Measurements from ENCODE around the gene GNG12.

The GNG12 gene

GRCh38 chr1:67791261-67791660 is 42.0 kb downstream of the GNG12 start:
- no peak overlapping the region for H3K4me2 ChIP-seq
- no peak overlapping the region for H3K4me3 ChIP-seq (IDR thresholded peaks at IDR 0.05; ENCODE audit: insufficient read depth, low read depth, low read length)
- H3K27me3 ChIP-seq (ENCODE audit: insufficient read depth, low read depth) = no peaks in the 10 kb centered on the region
- H3K9ac ChIP-seq = no peak overlapping the region
- H4K20me1 ChIP-seq (ENCODE audit: insufficient read depth) = no peaks in the 10 kb centered on the region
- H3K36me3 ChIP-seq (ENCODE audit: insufficient read depth) = no peaks in the 10 kb centered on the region
- H3K4me1 ChIP-seq (ENCODE audit: low read depth, poor library complexity, severe bottlenecking) = no peaks in the 10 kb centered on the region
- TF ChIP-seq CTCF (conservative IDR thresholded peaks at IDR 0.05; ENCODE audit: low read depth, low read length) = no peak
- no peak overlapping the region for H2AFZ ChIP-seq (ENCODE audit: low read depth)
- no peak overlapping the region for H3K27ac ChIP-seq
- H3K79me2 ChIP-seq (ENCODE audit: insufficient read depth, low read depth) = no peaks in the 10 kb centered on the region

GRCh38 chr1:67790201-67790692 is 43.0 kb downstream of the GNG12 start:
- Histone ChIP-seq H3K4me2 (no peak overlapping the region), H3K79me2 (ENCODE audit: insufficient read depth, low read depth) (no peaks in the 10 kb centered on the region), H3K4me1 (ENCODE audit: low read depth, poor library complexity, severe bottlenecking) (no peaks in the 10 kb centered on the region), H3K9ac (no peak overlapping the region), H3K27ac (no peak overlapping the region), H4K20me1 (ENCODE audit: insufficient read depth) (no peaks in the 10 kb centered on the region), H3K36me3 (ENCODE audit: insufficient read depth) (no peaks in the 10 kb centered on the region), H3K27me3 (ENCODE audit: insufficient read depth, low read depth) (no peaks in the 10 kb centered on the region), H3K4me3 (IDR thresholded peaks at IDR 0.05; ENCODE audit: insufficient read depth, low read depth, low read length) (no peak overlapping the region), H2AFZ (ENCODE audit: low read depth) (no peak overlapping the region)
- no peak for TF ChIP-seq CTCF (conservative IDR thresholded peaks at IDR 0.05; ENCODE audit: low read depth, low read length)

- no peaks in the 10 kb centered on the region for H3K79me2 ChIP-seq (ENCODE audit: insufficient read depth, low read depth)
- TF ChIP-seq CTCF (conservative IDR thresholded peaks at IDR 0.05; ENCODE audit: low read depth, low read length) = no peak
- H3K4me1 ChIP-seq (ENCODE audit: low read depth, poor library complexity, severe bottlenecking) = no peaks in the 10 kb centered on the region
Measured at GRCh38 chr1:67789551-67789950, 43.7 kb downstream of the GNG12 start.

GRCh38 chr1:67788904-67789303 is 44.4 kb downstream of the GNG12 start:
- no peak for TF ChIP-seq CTCF (conservative IDR thresholded peaks at IDR 0.05; ENCODE audit: low read depth, low read length)
- no peaks in the 10 kb centered on the region for H4K20me1 ChIP-seq (ENCODE audit: insufficient read depth)
- no peaks in the 10 kb centered on the region for H3K79me2 ChIP-seq (ENCODE audit: insufficient read depth, low read depth)

More at GRCh38 chr1:67789551-67789950, 43.7 kb downstream of the GNG12 start:
- H3K27me3 ChIP-seq (ENCODE audit: insufficient read depth, low read depth) = no peaks in the 10 kb centered on the region
- H3K4me3 ChIP-seq (IDR thresholded peaks at IDR 0.05; ENCODE audit: insufficient read depth, low read depth, low read length) = no peak overlapping the region
- H3K4me2 ChIP-seq = no peak overlapping the region
- H3K36me3 ChIP-seq (ENCODE audit: insufficient read depth) = no peaks in the 10 kb centered on the region
- H3K9ac ChIP-seq = no peak overlapping the region
- no peaks in the 10 kb centered on the region for H4K20me1 ChIP-seq (ENCODE audit: insufficient read depth)
- H3K27ac ChIP-seq = no peak overlapping the region
- no peak overlapping the region for H2AFZ ChIP-seq (ENCODE audit: low read depth)

More at GRCh38 chr1:67788904-67789303, 44.4 kb downstream of the GNG12 start:
- H3K36me3 ChIP-seq (ENCODE audit: insufficient read depth) = no peaks in the 10 kb centered on the region
- no peak overlapping the region for H3K27ac ChIP-seq
- H3K27me3 ChIP-seq (ENCODE audit: insufficient read depth, low read depth) = no peaks in the 10 kb centered on the region
- H3K9ac ChIP-seq = no peak overlapping the region
- no peaks in the 10 kb centered on the region for H3K4me1 ChIP-seq (ENCODE audit: low read depth, poor library complexity, severe bottlenecking)
- H3K4me3 ChIP-seq (IDR thresholded peaks at IDR 0.05; ENCODE audit: insufficient read depth, low read depth, low read length) = no peak overlapping the region
- no peak overlapping the region for H2AFZ ChIP-seq (ENCODE audit: low read depth)
- H3K4me2 ChIP-seq = no peak overlapping the region
